Amygdala (tissue), 56 donors: ENCODE data around the gene RGPD3.
"Not testable (repeated sequence)": the region's sequence is repeated elsewhere in the genome, so short reads cannot be mapped to it uniquely, and the experiment has no call there.

Experiments
- DNase-seq, 56 donors: peaks; one replicate each; lab custom pipeline; 2025; lab: John Stamatoyannopoulos, UW

RGPD3 gene

DNA sequence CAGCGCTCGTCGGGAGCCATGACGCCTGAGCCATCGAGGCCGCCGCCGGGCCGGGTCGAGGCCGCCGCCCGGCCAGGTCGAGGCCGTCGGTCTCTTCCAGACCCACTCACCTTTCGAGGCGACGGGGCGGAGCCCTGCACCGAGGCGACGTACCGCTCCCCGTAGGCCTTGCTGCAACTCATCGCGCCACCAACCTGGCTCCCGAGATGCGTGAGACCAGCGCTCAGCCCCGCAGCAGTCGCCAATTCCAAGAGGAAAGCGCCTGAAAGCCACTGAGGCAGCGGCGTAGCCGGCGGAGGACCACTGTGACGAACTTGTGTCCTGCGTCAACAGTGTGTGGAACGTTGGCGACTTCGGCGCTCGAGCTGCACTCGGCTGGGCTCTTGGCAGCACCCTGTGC is at the start of gene RGPD3:
RGPD3 (minus strand) TSS at position 307 of the 400 bp plus-strand sequence; CDS start at position 182, 125 bp downstream.
- not testable (repeated sequence) for DNase-seq

DNA sequence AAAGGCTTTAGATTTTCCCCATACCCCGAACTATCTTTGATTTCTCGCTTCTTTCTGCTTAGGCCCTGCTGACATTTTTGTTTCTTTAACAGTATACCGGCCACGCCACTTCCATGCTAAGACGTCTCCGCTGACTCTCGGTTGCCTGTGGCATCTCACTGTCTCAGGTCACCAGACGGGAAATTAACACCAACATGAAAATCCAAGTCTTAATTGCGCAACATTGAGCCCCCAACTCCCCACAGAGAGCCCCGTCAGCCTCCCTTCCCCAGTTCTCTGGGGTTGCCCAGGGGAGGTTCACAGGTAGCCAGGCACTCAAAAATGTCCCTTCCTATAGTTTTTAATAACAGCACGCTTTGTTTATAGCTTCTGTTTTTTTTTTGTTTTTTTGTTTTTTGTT is 49.1 kb upstream of the RGPD3 start:
- DNase-seq, result no peak

DNA sequence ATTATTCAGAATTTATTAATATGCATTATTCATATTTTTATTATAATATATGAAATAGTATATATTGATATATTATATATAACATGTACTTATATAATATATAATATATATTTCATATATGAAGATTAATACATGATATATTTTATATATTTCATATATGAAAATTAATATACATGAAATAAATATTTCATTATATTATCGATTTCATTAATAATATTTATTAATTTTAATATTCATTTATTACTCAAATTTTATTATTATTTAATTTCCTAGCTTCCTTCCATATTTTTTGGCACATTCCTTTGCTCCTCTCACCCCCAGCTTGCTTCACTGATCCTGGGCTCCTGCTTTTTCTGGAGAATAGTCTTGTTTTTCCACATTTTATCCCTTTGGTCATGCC is 48.7 kb upstream of the RGPD3 start:
- no peak for DNase-seq

DNA sequence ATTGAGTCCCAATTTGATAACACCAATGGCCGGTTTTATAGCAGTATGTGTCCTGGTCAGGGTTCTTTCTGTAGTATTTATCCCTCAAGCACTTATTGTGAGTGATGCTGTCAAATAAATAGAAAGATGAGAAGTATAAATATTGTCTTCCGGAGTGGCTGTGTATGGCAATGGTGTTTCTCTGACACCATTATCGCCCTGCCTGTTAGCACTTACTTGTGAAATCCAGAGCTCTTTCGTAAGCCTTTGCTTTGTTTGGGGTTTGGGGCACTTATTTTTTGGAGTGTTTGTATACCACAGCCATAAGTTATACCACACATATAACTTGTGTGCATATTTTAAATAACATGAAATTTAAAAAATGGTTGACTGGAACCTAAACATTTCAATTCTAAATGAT is 48.2 kb upstream of the RGPD3 start:
- DNase-seq, result no peak

DNA sequence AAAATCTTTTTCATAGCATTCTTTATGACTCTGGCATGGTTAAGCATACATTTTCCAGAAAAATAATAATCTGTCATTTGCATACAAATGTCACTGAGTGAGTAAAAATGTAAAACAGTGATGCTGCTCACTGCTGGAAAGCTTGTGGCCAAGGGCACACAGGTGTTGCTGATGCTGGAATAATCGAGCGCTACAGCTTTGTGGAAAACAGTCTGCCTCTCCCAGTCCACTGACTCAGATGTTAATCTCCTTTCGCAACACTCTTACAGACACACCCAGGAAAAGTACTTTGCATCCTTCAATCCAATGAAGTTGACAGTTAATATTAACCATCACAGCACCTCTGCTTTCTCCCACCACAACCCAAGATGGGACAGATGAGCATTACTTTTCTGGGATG is 46.6 kb upstream of the RGPD3 start:
- DNase-seq, result not testable (repeated sequence)

DNA sequence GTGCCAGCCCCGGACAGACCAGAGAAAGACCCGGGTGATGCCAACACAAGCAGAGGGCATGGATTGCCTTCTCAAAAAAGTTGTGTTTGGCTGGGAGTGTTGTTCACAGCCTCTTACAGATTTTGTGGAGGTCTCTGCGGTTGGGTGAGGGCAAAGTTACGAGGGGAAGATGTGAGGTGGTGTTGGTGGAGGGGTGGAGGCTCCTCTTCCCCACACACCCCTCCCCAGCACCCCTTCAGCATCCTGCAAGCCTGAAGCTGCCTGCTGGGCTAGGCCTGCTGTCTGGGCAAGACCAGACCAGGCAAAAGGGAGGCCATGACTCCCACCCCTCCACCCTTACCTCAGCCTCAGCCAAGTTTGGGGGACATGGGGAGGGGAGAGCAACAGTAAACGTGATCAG is 45.2 kb upstream of the RGPD3 start:
- DNase-seq, result not testable (repeated sequence)

DNA sequence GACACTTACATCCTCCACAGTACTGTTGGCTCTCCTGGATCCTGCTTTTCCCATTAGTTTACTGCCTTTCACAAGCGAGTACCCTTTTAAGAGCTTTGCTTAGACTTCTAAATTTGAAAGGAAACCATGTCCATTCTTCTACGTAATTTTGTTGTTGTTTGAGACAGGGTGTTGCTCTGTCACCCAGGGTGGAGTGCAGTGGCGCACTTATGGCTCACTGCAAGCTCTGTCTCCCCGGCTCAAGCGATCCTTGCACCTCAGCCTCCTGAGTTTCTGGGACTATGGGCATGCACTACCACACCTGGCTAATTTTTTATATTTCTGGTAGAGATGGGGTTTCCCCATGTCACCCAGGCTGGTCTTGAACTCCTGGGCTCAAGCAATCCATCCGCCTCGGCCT is 43.7 kb upstream of the RGPD3 start:
- not testable (repeated sequence) for DNase-seq

DNA sequence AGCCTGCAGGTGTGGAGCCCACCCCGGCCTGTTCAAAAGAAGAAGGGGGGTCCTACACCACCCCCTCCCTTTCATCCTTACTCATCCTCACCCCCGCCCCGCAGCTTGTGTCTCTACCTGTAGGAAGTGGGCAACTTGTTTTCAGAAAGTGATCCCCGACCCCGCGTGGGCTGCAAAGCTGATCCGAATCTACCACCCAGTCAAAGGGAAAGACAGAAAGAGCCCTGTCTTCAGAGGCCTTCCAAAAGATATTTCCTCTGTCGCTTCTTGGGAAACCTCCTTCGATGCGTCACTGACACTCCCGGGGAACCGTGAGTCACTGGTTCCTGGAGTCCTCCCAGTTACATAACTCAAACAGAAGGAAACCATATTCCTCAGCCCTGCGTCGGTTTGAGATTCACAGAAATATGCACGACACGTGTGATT is 43.3 kb upstream of the RGPD3 start:
- peak in 14 of 56 donors; percentile 1 to 26 (median 8) for DNase-seq

DNA sequence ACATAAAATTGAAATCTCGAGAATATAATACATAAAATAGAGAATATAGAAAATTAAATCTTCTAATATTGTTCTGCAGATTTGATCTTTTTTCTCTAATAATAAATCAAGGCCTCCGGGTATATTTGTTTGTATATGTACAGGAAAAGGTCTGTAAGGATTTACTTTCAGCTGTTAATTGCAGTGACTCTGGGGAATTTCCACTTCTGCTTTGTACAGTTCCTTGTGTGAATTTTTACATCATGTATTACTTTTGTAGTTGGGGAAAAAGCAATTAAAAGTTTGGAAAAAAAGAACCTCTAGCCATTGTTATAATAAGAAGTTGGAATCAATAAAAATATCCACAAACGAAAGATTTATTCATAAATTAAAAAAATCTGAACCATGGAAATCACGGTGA is 42.6 kb upstream of the RGPD3 start:
- DNase-seq, result not testable (repeated sequence)

DNA sequence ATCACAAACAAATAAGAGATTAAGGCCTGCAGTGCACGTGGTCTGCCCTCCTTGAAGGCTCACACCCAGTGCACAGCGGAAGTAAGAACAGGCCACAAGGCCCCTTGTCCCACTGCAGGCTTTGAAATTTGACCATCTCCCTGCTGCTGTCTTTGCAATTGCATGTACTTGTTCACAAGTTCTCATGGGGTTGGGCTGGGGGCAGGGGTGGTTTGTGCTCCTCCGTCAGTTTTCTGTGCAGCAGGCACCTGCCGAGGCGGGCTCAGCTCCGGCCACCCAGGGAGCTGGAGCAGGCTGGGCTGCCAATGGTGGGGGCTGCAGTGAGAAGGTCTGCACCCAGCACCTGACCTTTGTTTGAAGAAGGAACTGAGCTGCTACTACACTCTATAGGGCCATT is 41.2 kb upstream of the RGPD3 start:
- DNase-seq, result not testable (repeated sequence)

DNA sequence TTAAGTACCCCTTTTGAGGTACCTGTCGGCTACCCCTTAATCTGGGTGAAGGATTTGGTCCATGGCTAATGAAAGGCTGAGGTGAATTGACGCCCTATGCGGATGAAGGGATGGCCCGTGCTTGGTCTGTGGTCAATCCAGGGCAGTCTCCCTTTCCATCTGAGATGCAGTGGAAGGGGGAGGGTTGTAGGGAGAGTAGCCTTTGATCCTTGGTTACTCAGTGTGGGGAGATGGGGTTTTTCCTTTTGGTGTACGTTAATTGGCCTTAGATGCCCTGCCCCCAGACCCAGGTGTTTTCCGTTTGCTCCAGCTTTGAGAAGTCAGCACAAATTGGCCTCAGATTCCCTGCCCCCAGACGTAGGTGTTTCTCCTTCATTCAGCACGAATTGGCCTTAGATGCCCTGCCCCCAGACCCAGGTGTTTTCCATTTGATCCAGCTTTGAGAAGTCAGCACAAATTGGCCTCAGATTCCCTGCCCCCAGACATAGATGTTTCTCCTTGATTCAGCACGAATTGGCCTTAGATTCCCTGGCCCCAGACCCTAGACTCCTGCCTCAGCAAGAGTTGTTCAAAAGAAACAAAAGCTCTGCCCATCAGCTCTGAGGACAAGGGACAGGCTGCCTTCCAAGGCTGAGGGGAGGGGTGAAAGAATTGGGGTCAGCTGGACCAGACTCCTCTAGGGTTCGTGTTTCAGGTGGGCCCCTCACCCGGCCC is 40.6 kb upstream of the RGPD3 start:
- DNase-seq, result not testable (repeated sequence)

DNA sequence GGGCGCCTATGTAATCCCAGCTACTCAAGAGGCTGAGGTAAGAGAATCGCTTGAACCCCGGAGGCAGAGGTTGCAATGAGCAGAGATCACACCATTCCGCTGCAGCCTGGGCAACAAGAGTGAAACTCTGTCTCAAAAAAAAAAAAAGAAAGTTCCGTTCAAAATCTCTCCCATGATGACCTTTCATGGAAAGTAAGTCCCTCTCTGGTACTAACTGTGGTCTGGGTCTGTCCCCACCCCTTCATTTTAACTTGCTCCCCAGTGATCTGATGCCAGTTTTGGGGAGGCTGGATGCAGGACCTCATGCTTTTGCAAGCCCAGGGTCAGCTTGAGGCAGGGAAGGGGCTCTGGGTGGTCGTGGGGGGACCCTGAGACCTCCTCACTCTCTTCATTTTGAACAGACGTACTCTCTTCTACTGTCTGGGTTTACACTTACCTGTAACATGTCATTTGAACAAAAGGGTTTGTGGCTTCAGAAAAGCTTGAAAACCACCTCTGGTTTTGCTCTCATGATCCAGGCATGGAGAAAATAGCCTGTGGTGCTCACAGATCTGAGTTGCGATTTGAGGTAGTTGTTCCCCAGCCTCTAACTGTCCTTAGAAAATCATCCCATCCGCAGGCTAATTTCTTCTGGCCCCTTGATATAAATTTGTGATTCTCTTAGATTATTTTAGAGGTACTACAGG is 37.9 kb upstream of the RGPD3 start:
- not testable (repeated sequence) for DNase-seq

DNA sequence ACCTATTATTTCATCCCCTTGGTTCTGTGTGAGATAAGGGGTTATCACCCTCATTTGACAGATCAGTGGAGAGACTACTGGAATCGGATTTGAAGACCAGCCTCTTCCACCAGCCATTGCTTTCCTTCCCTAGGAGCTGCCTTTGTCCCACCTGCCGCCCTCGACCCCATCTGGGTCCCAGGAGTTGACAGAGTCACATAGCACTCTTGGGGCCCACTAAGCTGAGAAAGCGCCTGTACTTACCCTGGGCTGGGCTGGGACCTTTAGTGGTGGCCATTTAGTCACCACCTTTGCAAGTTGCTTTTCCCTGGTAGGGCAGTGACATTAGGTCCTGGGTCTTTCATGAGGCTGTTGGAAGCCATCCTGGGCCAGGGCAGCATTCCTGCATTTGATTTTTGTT is 36.6 kb upstream of the RGPD3 start:
- not testable (repeated sequence) for DNase-seq

DNA sequence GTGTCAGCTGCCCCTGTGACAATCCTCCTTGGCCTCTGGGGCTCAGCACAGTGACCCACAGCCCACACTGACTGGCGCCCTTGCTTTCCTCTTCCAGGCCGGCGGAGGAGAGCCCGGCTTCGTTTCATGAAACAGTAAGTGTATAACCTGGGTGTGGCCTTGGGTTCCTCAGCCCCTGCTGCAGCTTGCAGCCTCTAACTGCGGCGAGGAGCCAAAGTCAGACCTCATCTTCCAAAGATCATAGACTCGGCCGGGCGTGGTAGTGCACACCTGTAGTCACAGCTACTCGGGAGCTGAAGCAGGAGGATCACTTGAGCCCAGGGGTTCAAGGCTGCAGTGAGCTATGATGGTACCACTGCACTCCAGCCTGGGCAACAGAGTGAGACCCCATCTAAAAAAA is 36.0 kb upstream of the RGPD3 start:
- DNase-seq, result not testable (repeated sequence)

DNA sequence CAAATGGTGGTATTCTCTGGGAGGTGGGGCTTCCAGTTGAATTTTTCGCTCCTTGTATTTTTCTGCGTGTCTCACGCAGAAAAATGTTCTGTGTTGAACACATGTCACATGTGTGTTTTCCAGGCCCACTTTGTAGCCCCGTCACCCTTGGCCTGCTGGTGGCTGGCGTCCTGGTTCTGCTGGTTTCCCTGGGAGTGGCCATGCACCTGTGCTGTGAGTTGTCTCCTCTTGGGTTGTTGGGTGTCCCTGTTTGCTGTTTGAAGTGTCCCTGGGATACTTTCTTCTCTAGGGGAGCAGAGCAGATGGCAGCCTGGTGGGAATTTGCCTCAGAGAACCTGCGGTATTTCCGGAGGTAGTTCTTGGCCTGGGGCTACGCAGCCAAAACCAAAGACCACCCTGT is 34.1 kb upstream of the RGPD3 start:
- DNase-seq, result not testable (repeated sequence)

DNA sequence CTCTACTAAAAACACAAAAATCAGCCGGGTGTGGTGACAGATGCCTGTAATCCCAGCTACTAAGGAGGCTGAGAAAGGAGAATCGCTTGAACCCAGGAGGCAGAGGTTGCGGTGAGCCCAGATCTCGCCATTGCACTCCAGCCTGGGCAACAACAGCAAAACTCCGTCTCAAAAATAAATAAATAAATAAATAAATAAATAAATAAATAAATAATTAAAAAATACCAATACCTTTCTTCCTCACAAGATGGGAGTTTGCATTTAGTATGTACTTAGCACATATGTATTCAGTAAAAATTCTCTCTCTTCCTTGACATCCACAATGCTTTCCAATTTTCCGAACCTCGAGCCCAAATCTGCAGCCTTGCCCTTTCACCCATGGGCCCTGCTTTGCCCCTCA is 32.1 kb upstream of the RGPD3 start:
- DNase-seq, result not testable (repeated sequence)

DNA sequence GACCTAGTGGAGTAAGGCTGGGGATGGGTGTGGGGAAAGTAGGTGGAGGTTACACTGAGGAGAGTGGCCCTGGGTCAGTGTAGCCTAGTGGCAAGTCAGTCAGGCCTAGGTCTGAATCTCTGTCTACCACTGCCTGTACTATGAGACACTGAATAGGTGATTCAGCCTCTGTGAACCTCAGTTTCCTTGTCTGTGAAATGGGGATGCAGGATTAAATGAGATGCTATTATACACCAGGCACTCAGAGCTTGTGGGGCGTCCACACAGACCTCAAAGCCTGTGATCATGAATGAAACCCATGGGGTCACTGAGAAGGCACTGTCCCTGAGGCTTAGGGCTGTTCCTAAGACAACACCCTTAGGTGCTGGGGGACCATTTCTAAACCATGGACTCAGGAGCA is 30.3 kb upstream of the RGPD3 start:
- DNase-seq, result not testable (repeated sequence)

DNA sequence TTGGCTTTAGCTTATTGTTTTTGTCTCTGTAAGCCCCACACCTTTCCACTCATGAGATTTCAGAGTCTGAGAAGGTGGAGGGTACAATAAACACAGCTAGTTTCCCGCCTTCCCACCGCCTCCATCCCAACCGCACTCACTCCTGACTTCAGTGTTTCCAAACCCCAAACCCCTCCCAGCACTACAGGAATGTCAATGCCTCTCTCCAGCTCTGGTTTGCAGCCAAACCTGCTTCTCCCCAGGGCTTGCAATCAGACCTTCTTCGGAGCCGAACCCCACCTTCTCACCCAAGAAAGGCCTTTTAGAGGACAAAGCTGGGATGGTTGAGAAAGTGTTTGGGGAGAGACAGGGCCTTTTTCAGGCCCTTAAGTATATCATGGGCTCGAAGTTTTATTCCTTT is 24.7 kb upstream of the RGPD3 start:
- DNase-seq, result not testable (repeated sequence)

DNA sequence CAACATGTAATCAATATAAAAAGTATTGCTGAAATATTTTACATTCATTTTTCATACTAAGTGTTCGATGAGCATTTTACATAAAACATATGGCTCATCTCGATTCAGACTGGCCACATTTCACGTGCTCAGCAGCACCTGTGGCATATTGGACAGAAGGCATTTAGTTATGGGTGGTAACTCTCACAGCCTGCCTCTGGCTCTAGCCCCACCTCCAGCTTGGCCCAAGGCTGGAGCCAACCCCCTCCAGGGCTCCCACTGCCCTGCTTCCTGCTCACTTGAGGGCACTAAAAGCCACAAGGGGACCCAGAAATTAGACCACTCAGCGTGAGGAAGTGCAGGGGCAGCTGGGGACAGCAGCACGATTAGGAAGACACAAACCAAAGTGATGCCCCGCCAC is 24.2 kb upstream of the RGPD3 start:
- not testable (repeated sequence) for DNase-seq

DNA sequence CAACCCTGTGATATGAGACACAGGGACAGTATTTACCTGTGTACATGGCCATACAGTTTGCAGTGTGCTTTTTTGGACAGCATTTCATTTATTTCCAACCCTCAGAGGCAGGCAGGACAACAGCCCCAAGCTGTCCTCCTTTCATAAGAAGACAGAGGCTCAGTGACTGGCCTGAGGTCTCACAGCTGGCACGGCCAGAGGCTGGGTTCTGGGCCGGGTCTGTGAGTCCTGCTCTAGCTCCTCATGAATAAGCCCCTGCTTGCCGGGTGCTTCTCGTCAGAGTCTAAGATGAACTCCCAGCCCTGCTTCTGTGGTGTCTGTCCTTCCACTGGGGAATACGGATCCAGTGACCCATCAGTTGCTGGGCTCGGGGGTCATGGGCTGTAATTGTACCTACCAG is 21.5 kb upstream of the RGPD3 start:
- not testable (repeated sequence) for DNase-seq

DNA sequence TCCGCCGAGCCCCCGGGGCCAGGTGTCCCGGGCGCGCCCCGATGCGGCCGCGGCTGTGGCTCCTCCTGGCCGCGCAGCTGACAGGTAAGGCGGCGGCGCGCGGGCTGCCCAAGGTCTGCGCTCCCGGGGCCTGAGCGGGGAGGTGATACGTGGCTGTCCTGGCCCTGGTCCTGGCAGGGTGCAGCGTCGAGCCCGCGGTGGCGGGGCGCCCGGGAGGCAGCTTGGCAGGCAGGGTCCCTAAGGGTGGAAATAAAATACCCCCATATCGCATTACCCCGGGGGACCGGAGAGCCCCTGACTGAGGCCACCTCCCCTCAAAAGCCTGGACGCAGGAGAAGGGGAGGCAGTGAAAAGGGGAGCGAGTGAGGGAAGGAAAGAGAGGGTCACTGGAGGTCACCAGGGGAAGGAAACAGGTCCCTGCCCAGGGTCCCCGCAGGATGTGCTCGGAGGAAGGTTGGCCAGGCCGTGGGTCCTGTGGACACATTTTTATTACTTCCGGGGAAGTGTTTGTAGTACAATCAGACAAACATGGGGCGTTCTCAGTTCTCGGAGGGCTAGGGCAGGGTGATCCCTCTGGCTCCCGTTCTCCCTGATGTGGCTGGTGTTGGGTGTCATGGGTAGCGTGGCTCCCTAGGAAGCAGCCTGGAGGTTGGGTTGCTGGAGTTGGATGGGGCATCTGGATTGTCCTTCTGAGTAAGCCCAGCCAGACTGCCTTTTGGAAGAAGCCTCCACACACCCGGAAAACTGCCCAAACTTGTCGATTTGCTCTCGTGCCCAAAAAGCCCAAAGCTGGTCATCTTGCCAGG is 19.4 kb upstream of the RGPD3 start:
- DNase-seq, result not testable (repeated sequence)
